GM12801 (cell line): ENCODE data around the gene LNPK.

ENCODE experiments used
- TF ChIP-seq, protein P1 (sequence below): IDR thresholded peaks from one replicate; pipeline ENCODE4 v1.5.1; 2011; ENCODE audit warnings: control low read depth; ENCODE audit not compliant: insufficient read length; ENCODE audit errors: extremely low read depth

LNPK gene

DNA sequence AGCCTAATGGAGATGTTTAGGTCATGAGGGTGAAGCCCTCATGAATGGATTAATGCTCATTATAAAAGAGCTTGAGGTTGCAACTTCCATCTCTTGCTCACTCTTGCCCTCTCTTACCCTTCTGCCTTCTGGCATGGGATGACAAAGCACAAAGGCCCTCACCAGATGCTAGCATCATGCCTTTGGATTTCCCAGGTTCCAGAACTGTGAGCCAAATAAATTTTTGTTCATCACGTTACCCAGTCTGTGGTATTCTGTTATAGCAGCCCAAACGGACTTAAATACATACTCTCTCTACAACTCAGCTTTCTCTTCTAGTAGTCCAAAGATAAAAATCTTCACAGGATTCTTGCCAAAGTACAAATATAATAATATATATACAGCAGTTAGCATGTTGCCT is 75.8 kb downstream of the LNPK start:
- TF ChIP-seq, protein P1, sequence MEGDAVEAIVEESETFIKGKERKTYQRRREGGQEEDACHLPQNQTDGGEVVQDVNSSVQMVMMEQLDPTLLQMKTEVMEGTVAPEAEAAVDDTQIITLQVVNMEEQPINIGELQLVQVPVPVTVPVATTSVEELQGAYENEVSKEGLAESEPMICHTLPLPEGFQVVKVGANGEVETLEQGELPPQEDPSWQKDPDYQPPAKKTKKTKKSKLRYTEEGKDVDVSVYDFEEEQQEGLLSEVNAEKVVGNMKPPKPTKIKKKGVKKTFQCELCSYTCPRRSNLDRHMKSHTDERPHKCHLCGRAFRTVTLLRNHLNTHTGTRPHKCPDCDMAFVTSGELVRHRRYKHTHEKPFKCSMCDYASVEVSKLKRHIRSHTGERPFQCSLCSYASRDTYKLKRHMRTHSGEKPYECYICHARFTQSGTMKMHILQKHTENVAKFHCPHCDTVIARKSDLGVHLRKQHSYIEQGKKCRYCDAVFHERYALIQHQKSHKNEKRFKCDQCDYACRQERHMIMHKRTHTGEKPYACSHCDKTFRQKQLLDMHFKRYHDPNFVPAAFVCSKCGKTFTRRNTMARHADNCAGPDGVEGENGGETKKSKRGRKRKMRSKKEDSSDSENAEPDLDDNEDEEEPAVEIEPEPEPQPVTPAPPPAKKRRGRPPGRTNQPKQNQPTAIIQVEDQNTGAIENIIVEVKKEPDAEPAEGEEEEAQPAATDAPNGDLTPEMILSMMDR, result no peak

DNA sequence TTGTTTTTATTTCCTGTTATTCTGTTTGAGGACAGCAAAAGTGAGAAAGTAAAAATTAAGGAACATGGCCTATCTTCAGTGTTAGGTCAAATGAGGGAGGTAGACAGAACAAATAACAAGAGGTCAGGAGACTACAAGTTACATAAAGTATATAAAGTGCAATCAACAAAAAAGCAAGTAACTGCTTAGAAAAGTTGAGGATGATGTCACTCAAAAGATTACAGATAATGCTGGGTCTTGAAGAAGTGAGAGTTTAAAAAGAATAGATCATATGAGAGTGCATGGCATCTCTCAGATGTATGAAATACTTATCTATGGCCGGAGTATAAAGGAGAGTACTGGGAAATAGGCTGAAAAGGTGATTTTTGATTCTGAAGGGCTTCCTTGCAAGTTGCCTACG is 79.9 kb downstream of the LNPK start:
- TF ChIP-seq, protein P1, result no peak

DNA sequence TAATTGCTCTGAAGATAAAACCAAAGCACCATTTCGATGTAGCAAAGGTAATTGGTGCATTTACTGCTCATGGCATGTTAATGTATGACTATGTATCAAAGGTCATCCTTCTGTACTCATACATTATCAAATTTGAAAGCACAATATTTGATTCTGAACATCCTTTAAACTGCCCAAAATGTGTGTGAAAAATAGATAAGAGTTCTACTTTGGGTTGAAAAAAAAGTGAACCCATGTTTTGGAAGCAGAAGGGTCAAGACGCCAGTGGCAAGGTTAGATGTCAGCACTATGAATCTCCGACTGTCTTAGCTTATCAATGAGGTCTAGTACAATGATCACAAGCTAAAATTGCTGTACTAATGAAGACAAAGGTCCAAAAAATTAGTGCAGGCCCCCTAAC is 83.1 kb downstream of the LNPK start:
- TF ChIP-seq, protein P1, result no peak

DNA sequence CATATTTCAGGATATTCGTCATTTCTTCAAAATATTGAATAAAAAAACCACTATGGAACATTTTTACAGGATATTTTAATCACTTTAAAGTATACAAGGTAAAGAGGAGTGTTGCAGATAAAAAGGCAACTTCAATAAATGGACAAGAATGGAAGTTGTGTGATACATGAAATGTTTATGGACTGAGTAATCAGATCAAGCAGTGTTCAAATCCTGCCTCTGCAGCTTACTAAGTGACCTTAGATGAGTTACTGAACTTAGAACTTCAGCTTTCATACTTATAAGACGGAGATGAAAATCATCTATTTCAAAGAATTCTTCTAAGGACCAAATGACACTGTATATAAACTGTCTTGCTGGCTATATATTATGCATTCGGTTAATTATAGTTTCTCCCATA is 87.2 kb downstream of the LNPK start:
- TF ChIP-seq, protein P1, result no peak

DNA sequence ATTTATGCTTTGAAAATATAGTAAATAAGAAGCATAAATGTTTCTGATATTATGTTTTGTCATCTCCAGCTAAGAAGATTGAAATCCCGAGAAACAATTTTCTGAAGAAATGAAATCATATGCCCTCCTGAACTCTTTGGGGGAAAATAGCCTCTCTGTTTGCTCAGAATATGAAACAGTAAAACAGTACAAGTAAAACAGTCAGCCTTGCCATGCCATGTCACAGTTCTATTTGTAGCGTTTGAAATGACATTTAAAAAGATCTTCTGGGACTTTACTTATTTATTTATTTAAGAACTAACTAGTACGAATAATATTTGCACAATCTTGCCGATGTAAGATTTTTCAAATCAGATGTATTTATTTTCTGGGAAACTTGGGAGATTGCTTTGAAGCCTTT is 98.0 kb downstream of the LNPK start:
- TF ChIP-seq, protein P1, result no peak

DNA sequence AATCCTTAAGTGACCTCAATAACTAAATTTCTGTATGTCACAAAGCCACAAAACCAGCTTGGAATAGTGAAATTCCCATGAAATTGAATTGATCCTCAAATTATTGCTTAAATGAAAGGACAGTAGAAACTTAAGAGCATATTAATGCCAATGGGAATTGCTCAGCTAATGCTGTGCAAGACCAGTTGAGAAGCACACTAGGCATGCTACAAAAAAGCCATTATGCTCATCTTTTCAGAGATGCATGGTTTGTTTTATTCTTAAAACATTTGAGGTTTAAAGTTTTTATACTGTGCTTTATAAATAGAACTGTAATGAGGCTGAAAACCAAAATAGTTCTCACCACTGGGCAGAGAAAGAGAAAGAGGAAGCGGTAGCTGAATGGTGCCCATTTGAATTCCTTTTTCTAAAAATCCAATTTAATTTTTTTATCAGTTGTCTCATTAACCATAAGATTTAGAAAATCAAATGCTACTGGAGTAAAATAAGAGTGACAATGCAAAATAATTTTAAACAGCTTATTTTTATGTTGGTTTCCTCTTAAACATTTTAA is 98.6 kb downstream of the LNPK start:
- TF ChIP-seq, protein P1, result no peak

DNA sequence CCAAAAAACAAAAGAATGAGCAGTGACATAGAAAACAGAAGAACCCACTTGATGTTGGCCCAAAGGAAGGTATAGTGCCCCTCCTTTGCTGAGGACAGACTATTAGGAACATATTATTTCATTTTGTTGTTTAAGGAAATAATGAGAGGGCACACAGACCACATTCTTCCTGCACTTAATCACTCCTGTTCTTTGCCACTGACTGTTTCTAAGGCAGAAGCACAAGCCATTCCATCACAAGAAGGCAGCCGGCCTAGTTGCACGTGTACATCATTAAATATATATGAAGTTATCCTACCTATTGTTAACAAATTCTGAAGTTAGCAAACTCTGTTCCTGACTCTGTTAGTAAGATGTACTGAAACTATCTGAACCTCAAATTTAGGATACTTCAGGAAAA is 110.0 kb downstream of the LNPK start:
- TF ChIP-seq, protein P1, result no peak

DNA sequence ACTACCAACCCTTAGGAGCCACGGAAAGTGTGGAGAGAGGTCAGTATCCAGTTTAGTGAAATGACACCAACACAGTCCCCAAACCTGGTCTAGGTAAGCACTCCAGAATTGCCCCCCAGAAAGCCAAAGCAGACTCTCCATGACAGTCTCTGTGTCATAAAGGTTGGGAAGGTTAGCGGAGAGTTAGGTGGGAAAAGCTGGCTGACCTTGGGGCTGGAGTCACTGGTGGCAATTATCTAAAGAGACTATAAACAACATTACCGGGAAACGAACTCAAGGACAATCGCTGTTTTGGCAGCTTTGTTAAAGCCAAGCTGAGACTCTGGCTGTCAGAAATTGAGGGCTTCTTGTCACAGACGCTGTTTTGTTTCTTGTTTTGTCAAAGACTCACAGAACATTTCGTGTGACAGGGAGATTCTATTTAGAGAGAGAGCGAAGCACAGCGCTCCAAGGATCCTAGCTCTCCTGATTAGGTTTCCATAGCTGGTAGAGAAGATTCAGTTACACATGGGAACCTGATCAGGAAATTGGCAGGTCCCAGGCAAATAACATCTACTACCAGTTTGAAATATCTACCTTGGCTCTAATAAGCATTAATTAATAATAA is 111.3 kb downstream of the LNPK start:
- TF ChIP-seq, protein P1, result no peak
